GM19463 (cell line): ENCODE measurements around the gene NRN1.
"Not testable (repeated sequence)": the region's sequence is repeated elsewhere in the genome, so short reads cannot be mapped to it uniquely, and the experiment has no call there.

Experiments used
- ATAC-seq: cut with Tn5 transposase; IDR thresholded peaks from one replicate; pipeline ENCODE4 v1.9.1; 2021; ENCODE audit warnings: mild to moderate bottlenecking, moderate library complexity; ENCODE audit not compliant: unreplicated experiment

The NRN1 gene, protein sequence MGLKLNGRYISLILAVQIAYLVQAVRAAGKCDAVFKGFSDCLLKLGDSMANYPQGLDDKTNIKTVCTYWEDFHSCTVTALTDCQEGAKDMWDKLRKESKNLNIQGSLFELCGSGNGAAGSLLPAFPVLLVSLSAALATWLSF

DNA sequence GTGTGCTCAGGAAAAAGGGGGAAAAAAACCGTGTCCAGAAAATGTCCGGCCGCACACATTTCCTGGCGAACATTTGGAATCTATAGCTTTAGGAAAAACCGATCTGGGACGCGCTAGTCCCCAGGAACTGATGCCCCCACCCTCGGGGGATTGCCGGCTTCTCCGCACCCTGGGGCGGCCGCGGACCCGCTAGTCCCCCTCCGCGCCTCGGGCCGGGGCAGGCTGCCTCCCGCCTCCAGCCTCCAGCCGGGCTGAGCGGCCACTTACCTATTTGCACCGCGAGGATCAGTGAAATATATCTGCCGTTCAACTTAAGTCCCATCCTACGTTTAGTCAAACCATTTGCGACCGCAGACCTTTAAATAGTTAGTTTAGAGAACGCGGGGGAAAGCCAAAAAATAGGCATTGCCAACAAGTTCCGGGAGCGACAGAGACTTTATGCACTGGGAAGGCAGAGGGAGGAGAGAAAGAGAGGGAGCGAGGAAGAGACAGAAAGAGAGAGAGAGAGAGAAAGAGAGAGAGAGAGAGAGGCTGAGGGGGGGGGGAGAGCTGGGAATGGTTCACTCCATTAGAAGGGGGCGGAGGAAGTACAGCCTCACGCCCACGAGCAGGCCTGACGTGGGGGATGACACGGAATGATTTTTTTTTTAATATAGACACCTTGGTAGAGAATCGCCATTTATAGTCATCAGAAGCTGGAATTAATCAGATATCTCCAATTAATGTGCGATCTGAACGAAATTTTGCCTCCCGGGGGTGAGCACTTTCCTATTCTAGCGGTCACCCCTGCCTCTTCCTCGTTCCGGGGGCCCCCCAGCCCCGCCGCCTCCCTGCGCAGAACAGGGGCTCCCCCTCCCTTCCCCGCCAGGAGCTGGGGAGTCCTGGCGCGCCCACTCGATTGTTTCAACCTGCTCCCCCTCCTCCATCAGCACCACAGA is at the start of gene NRN1:
TSS of gene NRN1 (minus strand) at position 498 of the 938 bp plus-strand sequence. CDS start at position 322, 176 bp downstream.
- no peak for ATAC-seq

DNA sequence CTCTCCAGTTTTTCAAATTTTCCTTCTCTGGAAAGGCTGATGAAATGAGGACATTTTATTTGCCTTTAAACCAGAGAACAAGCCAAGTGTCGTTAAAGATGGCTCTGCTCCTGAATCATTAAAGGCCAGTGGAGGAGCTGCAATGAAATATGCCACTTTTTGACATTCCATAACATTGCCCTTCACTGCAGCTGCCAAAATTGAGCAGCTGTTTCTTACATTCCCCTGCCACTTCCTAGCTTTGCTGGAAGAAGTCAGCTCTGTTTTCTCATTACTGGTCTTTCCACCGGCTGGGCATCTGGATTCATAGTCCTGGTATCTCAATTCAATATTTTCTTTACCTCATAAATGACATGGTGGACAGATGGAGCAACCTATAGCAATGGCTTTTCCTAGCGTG is 45.5 kb upstream of the NRN1 start:
- ATAC-seq: no peak

DNA sequence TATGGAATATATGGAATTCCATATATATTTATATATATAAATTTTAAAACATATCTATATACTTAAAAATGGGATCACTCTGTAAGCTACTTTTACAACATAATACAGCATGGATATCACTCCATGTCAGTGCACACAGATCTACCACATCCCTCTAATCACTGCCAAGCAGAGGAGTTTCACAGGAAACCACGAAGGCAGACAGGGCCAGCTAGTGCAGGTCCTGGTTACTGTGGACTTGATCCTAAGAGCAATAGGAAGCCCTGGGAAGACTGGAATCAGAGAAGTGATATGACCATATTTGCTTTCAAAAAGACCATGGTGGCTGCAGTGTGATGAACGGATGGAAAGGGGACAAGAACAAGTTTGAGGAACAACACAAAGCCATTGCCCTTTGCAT is 40.0 kb upstream of the NRN1 start:
- no peak for ATAC-seq

DNA sequence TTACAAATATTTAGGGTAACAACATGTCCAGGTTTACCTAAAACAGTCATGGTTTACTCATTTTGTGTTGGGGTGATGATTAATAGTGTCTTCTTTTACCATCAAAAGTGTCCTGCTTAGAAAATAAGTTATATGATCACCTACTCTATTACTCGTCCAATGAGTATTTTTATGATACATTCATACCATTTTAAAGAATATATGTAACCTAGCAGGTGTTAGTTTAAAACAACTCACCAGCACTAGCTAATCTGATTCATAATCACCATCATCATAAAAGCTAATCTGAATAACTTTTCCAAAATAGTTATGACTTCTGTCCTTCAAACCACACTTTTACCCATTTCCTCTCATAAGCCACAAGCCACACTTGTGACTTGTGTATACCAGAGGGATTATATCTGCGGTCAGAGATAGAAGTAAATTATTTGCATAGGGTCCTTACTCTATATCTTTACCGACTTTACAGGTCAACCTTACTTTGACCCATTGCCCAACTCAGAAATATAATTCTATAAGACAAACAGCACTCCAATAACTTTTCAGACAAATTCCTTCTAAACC is 33.3 kb upstream of the NRN1 start:
- no peak for ATAC-seq

DNA sequence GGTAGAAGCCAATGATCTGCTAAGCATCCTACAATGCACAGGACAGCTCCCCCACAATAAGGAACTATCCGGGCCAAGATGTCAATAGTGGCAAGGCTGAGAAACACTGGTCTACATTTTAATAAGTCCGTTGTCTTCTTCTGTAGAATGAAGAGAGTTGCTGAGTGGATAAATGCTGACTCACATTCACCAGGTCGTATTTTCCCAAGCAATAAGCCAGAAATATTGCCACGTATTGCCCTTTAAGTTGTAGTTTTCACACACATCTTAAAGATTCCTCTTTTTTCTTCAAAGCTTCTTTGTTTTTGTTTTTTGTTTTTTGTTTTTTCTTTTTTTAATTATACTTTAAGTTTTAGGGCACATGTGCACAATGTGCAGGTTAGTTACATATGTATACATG is 30.5 kb upstream of the NRN1 start:
- ATAC-seq: no peak

DNA sequence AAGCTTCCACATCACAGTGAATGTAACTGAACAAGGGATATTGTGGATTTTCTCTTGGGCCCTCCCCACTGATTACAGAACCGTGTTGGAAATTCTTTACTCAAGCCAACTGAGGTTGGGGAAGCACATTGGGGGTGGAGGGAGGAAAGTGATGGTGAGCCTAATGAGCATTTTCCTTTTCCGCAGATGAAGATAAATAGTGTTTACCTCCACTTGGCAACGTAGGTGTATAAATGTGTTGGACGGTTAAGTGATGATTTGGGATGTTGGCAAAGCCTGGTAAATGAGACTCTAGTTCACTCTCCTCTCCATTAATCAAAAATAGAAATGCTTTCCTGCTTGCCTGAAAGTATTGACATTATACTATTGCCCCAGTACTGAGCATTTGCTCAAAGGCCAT is 27.1 kb upstream of the NRN1 start:
- no peak for ATAC-seq

DNA sequence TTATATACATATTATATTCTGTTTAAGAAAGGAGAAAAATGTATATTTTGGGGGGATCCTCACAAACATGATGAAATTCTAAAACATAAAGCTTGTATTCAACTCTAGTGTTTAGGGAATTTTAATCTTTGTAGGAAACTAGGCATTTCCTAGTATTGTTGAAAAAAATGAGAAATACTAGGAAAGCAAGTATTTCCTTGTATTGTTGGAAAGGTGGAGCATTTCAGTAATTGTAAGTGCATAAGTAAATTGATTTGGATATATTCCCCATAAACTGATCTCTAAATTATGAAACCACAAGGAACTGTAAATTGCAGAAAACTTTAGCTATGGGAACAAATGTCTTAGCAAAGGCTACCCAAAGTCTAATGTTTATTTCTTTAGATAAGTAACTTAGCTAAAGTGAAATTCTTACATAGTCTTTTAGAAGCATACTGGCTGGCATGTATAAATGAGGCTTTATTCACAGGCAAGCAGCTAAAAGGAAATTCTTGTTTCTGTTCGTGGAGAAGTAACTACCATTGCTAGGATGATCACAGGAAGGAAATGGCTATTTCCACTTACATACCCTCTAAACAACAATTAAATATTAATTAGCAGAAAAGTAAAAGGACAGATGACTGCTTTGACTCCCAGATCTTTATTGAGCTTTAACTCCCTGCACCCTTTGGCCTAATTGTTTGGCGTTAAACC is 19.9 kb upstream of the NRN1 start:
- no peak for ATAC-seq

DNA sequence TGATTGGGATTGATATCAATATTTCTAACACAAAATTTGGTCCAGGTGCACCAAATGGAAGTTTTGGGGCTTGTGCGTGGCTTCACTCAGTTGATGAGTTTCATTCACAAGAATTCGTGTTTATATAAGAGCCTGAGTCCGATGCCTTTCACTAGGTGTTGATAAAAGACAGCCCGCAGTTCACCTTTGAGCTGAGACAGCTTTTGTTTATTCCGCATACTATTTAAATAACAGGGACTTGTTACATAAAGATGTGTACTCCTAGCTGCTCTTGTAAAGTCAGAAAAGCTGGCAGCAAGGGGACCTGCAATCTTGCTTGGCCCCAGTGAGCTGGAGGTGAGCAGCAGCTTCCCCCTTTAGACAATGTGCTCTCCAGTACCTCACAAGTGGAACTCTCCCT is 19.0 kb upstream of the NRN1 start:
- no peak for ATAC-seq

DNA sequence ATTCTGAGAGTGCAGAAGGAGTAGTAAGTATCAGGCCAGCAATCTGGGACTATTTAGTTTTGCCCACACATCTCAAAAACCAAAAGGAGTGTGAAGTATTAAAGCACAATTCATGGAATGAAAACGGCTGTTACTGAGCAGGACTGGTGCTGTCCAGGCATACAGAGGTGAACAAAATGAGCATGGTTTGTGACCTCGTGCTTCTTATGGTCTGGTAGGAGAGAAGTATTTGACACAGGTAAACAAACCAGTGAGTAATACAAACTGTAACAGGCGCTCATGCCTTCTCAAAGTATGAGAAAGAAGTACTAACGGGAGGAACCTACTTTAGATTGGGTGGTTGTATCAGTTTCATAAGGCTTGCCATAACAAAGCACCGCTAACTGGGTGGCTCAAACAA is 17.5 kb upstream of the NRN1 start:
- ATAC-seq: no peak

DNA sequence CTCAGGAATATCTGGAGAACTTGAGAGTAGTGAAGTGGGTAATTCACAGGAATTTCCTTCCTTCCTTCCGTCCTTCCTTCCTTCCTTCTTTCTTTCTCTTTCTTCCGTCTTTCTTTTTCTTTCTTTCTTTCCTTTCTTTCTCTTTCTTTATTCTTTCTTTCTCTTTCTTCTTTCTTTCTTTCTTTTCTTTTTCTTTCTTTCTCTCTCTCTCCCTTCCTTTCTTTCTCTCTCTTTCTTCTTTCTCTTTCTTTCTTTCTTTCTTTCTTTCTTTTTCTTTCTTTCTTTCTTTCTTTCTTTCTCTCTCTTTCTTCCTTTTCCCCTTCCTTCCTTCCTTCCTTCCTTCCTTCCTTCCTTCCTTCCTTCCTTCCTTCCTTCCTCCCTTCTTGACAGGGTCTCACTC is 16.1 kb upstream of the NRN1 start:
- ATAC-seq: not testable (repeated sequence)

DNA sequence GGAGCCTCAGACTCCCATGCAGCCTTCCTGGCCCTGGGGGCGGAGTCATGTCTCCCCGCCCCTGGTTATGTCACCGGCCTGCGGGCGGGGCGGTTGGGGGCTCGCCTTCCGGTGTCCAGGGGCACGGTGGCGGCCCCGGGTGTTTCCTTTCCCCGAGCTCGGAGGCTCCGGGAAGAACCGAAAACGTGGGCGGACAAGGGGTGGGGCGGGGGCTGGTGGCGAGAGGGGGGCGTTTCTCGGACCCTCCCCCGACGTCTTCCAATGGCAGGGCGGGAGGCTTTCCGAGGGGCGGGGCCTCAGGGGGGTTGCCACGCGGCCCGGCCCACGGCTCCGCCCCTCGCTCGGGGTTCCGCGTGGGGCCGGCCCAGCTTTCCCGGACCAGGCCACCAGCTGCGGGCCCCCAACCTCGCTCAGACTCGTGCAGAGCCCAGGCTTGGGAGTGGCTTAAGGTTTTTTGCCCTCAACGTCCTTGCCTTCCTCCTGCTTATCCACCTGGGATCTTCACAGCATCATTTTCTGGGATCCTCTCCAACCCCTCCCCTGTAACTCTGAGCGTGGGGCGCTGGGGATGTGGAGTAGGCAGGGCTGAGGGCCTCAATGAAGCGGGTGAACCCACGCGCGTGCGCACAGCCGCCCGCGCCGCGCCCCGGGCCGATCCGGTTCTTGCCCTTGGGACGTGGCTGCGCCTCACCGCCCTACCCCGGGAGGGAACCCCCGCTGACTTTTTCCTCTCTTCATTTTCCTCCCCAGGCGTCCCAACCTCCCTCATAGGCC is 2.1 kb upstream of the NRN1 start:
- ATAC-seq: peak; percentile 71

DNA sequence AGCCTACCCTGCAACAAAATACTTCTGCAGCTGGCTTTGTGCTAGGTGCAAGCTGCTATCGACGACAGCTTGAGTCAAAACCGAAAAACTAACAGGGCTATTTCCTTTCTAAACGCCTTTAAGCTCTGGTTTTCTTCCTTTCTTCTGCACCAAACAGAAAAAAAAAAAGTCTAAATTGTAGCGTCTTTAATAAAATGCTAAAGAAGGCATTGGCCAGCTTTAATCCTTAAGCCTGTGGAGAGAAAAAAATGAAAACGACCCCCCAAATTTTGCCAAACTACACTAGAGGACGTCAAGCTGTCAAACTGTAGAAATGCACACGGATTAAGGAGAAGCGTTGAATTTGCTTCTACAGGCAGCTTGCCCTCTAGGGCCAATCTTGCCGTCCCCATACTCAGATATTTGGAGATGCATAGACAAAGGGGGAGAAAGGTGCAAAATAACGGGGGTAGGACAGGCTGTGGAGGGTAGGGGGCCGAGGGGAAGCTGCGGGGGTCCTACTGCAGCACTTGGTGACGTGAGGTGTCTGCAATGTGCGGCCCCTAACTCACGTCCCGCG is 1.4 kb upstream of the NRN1 start:
- no peak for ATAC-seq

DNA sequence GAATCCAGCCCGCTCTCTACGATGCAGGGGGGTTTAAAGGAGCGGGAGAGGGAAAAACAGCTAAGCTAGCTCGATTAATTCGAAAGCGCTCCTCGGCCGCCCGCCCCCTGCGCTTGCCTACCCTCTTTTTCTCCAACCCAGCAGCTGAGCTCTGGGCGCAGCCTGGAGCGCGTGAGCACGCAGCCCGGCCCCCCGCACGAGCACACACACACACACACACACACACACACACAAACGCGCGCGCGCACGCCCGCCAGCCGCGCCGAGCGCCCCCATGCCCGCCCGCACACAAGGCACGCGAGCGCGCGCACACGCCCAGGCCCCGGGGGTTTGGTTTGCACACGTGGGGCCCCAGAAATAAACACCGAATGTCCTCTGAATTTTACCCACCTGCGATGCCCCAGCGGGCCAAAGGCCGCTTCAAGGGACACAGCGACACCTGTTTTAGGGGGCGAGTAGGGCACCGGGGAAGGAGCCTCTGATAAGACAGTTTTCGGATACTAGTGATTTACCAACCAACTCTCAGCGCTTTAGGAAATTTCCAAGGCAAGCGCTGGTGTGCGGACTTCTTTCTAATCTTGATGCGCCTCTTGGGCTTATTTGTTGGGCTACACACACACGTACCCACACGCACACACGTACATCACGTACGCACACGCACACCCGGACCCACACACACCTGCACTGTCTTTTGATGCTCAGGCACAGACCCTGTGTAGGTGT is 802 bp upstream of the NRN1 start:
- ATAC-seq: no peak

DNA sequence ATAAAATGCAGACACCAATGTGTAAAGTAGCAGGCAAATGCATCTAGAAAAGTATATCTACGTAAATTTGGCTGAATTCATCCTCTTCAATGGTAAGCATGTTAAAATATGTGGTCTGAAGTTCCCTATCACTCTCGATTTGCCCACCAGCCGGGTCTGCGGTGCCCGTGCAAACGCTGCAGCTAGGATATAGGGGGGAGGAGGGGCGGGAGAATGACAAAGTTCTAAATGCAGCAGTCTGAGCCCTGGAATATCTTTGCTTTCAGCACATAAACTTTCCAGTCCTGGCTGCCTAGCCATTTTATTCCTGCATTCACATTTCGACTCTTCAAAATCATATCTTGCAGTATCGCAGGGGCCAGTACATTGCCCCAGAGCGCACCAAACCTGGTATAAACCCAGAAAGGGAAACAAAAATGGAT is 708 bp downstream of the NRN1 start:
- no peak for ATAC-seq

DNA sequence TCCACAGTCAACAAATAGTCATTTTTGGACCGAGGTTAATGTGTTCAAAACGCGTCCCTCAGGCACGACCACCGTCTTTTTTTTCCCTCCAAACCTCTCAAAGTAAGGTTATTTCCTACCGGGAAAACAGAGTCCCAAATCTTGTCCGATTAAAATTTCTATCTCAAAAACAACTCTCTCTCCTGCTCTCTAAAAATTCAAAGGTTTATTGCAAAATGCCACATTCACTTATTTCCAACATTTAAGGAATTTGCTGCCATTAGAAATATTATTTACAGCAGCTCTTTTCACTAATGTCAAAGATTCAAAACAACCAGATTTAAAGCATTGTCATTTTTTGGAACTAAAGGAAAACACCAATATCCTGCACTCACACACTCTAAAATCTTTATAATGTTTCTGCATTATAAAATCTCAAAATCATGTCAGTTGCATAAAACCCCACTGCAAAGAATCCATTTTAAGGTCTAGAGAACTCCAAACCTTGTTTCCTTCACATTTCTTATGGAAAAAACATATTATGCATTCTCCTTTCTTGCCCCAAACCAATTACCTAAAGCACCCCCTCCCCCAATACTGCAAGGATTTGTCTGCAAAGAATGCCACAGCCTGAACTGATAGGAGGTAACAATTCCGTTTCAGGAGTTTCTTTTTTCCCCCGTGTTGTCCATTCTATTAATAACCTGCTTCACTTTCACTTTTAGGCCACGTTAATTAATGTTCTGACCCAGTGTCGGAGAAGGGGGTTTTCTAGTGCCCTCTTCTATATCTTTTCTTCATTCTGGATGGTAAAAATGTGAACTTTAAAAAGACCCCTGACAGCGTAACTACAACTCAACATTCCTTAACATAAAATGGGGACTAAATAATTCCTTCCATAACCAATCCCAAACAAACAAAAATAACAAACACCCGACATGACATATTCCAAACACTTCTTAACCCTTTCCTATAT is 1.4 kb downstream of the NRN1 start:
- no peak for ATAC-seq

DNA sequence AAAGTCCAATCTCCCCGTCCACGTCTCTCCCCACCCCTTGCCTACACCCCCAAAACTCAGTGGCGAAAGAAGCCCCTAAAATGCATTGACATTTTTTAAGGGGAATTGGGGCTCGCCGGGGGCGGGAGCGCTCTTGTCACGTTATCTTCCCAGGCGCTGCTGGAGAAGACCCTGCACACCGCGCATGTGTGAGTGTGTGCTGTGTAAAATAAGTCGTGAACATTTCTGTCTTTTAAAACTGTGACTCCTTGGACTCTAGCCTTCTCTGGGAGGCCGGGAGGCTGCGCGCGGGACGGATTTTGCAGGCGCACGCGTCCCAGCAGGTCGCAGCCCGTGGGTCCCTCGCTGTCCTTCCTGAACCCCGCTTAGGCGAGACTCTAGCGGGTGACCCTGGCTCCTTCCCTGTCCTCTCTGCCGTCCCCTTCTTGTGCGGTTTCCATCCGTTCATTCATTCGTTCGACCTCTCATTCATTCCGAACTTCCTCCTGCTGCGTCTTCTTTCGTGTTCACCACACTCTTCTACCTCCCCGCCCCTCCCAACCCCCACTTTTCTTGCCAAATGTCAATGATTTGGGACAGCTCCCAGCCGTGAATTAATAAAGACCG is 2.2 kb downstream of the NRN1 start:
- no peak for ATAC-seq

DNA sequence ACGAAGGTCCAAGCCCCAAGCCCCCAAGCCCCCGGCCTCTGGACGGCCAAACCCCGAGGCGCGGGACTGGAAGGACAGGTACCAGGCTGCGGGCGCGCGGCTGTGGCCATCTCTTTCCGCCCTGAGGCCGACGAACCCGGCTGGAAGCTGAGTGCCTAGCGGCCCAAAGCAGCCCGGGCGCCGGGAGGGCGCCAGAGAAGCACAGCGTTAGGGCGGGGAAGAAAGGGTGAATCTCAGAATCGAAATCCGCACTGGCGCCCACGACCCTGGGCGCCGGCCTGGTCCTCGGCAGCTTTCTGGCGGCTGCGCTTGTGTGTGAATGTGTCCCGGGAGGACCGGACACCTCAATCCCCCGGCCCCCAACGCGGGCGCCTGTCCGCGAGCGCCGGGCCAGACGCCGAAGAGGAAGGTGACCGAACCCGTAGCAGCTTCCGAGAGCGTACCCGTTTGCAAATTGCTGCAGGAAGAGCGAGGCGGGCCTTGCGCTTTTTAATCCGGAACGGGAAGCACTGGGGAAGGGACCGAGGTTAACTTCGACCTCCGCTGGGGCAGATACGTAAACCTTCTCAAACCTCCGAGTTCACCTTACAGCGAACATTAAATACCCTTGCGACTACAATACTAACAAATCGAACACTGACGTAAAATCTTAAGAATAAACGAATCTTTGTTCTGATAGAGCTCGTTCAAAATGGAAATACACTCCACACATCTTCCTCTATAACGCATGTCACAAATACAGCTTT is 2.9 kb downstream of the NRN1 start:
- ATAC-seq: no peak
